Measurements from ENCODE around the gene SSR3. TPM values are rescaled to one million over a fixed set of nuclear protein-coding genes. Genes with fewer than 3 reads are reported as not detected.

SSR3 gene
- total and polyA plus RNA-seq, 2 of the 8 experiments (the other 6 are each of a cell fraction or from before 2014, with no cell fraction given) = 92.7 to 208 TPM

DNA sequence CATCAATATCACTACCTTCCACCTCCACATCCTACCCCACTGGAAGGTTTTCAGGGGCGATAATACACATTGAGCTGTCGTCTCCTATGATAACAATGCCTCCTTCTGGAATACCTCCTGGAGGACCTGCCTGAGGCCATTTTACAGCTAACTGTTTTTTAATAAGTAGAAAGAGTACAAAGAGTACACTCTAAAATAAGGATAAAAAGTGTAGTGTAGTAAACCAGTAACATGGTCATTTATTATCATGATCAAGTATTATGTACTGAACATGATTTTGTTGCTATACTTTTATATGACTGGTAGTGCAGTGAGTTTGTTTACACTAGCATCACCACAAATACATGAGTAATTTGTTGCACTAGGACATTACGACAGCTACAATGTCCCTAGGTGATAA is 46.6 kb upstream of the SSR3 start:
- WGBS, 2 experiments (ENCODE audit: extremely low coverage in 1 of 2, insufficient coverage in 1 of 2, insufficient read length in 1 of 2, insufficient replicate concordance in 2 of 2, low coverage in 1 of 2, low lambda C conversion rate in 2 of 2, missing lambda C conversion rate in 1 of 2) = 94% methylated on average over 3 of the region's 3 CpGs; no CpG with 5 or more reads in 1 of the 2 experiments
- POLR2A ChIA-PET (ENCODE audit: partially characterized antibody) = no interaction called here
- Histone ChIP-seq H3K14ac (ENCODE audit: insufficient read length) (no peak overlapping the region), H3K4me2 (ENCODE audit: insufficient read depth in 1 of 2, low read depth in 2 of 2, low read length in 2 of 2) (no peak overlapping the region), H3K4me1 (replicated peaks in 1 of 4; ENCODE audit: control insufficient read depth in 3 of 4, insufficient read depth in 4 of 4, low read length in 3 of 4) (peaks cover 0 to 7% (median 5%) of the 10 kb centered on the region in 4 experiments; a peak in 4 of 7 replicates), H3K36me3 (ENCODE audit: control insufficient read depth in 2 of 4, insufficient read depth in 4 of 4, low read length in 3 of 4) (no peaks in the 10 kb centered on the region), H4K5ac (ENCODE audit: insufficient read length, low read depth, low read length) (no peak overlapping the region), H4K20me1 (replicated peaks in 1 of 2; ENCODE audit: control insufficient read depth in 1 of 2, insufficient read depth in 2 of 2, low read length in 2 of 2) (no peaks in the 10 kb centered on the region), H2BK15ac (ENCODE audit: low read length) (no peak overlapping the region), H2BK20ac (ENCODE audit: low read length) (no peak overlapping the region), H2BK12ac (ENCODE audit: low read depth, low read length) (no peak overlapping the region), H2BK120ac (replicated peaks; ENCODE audit: low read depth, low read length) (no peak overlapping the region), H2AK5ac (ENCODE audit: low read depth, low read length) (no peak overlapping the region), H2AFZ (ENCODE audit: low read length) (no peak overlapping the region), H3K27me3 (replicated peaks in 1 of 4; ENCODE audit: control insufficient read depth in 3 of 4, extremely low read depth in 1 of 4, insufficient read depth in 3 of 4, low read length in 3 of 4) (no peaks in the 10 kb centered on the region), H3K27ac (ENCODE audit: low read depth, low read length) (no peak overlapping the region), H3K79me2 (ENCODE audit: control insufficient read depth in 1 of 2, insufficient read depth in 2 of 2, low read length in 2 of 2) (no peaks in the 10 kb centered on the region), H4K8ac (ENCODE audit: extremely low read depth, insufficient read depth, low read length) (no peak overlapping the region), H3K4me3 (ENCODE audit: extremely low read depth in 1 of 4, insufficient read depth in 2 of 4, low read depth in 3 of 4, low read length in 4 of 4) (no peak overlapping the region), H3K79me1 (ENCODE audit: low read depth, low read length) (no peaks in the 10 kb centered on the region), H4K91ac (replicated peaks; ENCODE audit: insufficient read length, low read length) (no peak overlapping the region), H3K9me3 (ENCODE audit: insufficient read depth in 2 of 2, low read depth in 1 of 2, low read length in 1 of 2) (no peaks in the 10 kb centered on the region), H2BK5ac (ENCODE audit: low read depth, low read length) (no peak overlapping the region), H3K23me2 (ENCODE audit: low read depth, low read length) (peaks cover 8% of the 10 kb centered on the region), H3K56ac (replicated peaks; ENCODE audit: insufficient read length, low read depth, low read length) (no peak overlapping the region), H3K23ac (ENCODE audit: insufficient read length) (no peak overlapping the region), H3K18ac (ENCODE audit: extremely low read depth, low read length) (no peak overlapping the region), H3K4ac (replicated peaks; ENCODE audit: insufficient read length, low read depth, low read length) (no peak overlapping the region), H3K9ac (replicated peaks in 1 of 4; ENCODE audit: extremely low read depth in 1 of 4, low read depth in 3 of 4, low read length in 3 of 4) (no peak overlapping the region)
- DNase-seq (ENCODE audit: low read depth in 1 of 2, low spot score in 2 of 2) = no peak
- CTCF ChIA-PET (ENCODE audit: partially characterized antibody) = interaction anchor here (0.8 to 3.9 kb wide), 6 partner anchors 14 to 435 kb away, joined by 3 to 19 read pairs (median 4); partner anchors contain the start of gene SSR3
- no peak for FAIRE-seq
- TF ChIP-seq CHD1 (IDR thresholded peaks at IDR 0.05; ENCODE audit: low read depth, low read length) = no peak
- no peak for TF ChIP-seq RBBP5 (IDR thresholded peaks at IDR 0.05; ENCODE audit: borderline replicate concordance, low read depth, low read length)
- TF ChIP-seq KDM5A (IDR thresholded peaks at IDR 0.05; ENCODE audit: low read length) = no peak
